G401.6 (cell line): ENCODE data around the gene RBM19.

Experiments
- FAIRE-seq: peaks from 2 replicates; lab custom pipeline; 2012; peaks lifted over from hg19 to GRCh38; lab: Jason Lieb, UNC

The RBM19 gene

DNA sequence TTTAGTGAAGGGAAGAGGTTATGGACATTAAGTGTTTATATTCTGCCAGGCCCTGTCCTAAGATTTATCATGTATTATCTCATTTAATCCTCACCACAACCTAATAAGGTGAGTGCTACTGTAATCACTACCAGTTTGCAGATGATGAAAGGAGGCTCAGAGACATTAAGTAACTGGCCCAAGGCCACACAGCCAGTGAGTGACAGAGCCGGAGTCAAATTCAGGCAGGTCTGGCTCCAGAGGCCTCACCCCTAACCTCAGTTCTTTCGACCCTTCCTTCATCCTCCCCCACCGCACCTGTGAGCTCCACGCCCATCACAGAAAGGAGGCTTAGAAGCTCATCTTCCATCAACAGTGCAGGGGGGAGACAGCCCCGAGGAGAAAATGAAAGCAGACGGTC, 197.3 kb downstream of the RBM19 start:
- FAIRE-seq = no peak

DNA sequence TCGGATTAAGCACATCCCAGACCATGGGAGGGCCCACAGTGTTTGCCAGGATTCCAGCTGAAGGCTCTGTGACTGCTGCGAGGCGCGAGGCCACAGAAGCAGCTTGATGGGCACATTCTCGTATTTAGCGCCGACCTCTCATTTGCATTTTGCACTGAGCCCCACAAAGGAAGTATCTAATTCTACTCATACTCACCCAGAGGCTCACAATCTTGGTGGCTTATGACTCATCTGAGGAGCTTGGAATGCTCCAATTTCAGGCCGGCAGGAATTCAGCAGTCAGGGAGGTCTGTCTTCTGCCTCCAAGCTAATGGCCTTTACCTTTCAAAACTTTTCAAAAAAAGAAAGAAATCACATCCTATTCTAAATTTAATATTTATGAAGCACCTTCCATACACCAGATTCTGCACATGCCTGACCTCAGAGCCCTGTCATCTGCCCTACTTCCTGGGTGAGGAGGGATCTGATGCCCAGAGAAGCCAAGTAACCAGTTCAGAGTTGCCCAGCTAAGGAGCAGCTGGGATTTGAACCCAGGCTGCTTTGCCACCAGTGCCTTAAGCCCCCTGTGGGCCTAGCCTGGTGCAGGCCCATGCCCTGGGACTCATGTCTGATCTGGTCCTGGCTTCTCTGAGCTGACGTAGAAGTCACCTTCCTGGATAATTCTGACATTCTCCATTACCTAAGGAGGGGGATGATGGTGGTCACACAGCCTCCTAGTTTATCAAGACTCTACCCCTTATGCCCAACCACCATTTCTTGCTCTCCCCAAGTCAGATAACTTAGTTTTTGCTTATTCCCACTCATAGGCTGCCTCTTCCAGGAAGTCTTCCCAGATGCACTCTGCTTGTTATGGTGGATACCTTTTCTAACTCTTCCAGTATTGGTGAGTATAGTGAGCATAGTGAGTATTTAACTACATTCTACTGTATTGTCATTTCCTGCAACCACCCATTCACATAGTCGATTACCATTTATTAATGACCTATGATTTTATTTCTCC, 198.9 kb downstream of the RBM19 start:
- peak; percentile 39 for FAIRE-seq
